Pulmonary artery endothelial cell (primary cell): ENCODE results near the gene MGMT. TPM values are rescaled to one million over a fixed set of nuclear protein-coding genes. Genes with fewer than 3 reads are reported as not detected.

Source experiments
- DNase-seq: peaks from one replicate; pipeline ENCODE4 v3.0.0-alpha.2; 2011; ENCODE audit warnings: low read depth, low spot score
- total RNA-seq: library from RNA; depleted of rRNA; stranded (reverse); fragments of >200 nt; gene quantifications from 2 replicates; pipeline ENCODE4 v1.2.3, GENCODE V29; 2014

The MGMT gene
- total RNA-seq, 1 donor from 2014 or later = 4.6 TPM

- DNase-seq = no peak
Measured at GRCh38 chr10:129494740-129495139, 27.7 kb downstream of the MGMT start.

- no peak for DNase-seq
Measured at GRCh38 chr10:129495256-129495655, 28.2 kb downstream of the MGMT start.

DNA sequence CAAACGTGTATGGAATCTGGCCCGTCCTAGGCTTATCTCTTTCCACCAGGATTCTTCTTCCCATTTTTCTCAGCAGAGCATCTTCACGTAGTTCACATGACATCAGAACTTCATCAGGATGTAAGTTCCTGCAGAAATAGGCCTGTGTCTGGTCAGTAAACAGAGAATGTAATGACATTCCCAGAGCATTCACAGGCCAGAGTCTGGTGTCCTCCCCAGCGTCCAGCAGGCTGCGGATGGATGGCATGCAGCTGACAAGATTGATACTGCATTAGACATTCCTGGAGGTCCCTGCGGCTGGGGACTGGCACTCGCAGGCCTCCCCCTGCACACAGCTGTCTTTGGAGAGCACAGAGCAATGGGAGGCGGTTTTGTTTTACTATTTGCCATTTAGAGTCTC lies 28.7 kb downstream of the MGMT start:
- no peak for DNase-seq

GRCh38 chr10:129497013-129497412 lies 30.0 kb downstream of the MGMT start:
- no peak for DNase-seq

DNA sequence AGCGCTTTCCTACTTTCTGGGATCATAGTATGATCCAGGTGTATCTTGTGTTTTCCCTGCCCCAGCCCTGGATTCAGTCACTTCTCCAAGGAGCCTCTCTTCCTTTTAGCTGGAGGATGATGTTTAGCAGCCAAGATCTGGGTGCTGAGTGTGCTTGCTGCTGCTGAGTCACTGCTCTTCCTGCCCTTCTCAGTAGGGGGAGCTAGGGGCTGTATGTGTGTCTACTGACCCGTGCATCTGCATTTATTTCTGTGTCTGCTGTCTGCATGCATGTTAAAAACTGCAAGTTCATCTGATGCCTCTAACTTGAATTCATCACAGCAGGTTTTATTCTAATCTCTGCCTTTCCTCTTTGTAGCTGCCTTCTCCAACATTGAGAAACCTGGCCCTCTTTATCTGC lies 31.6 kb downstream of the MGMT start:
- DNase-seq = no peak

- DNase-seq = no peak
Measured at GRCh38 chr10:129500617-129501339, 33.7 kb downstream of the MGMT start.

DNA sequence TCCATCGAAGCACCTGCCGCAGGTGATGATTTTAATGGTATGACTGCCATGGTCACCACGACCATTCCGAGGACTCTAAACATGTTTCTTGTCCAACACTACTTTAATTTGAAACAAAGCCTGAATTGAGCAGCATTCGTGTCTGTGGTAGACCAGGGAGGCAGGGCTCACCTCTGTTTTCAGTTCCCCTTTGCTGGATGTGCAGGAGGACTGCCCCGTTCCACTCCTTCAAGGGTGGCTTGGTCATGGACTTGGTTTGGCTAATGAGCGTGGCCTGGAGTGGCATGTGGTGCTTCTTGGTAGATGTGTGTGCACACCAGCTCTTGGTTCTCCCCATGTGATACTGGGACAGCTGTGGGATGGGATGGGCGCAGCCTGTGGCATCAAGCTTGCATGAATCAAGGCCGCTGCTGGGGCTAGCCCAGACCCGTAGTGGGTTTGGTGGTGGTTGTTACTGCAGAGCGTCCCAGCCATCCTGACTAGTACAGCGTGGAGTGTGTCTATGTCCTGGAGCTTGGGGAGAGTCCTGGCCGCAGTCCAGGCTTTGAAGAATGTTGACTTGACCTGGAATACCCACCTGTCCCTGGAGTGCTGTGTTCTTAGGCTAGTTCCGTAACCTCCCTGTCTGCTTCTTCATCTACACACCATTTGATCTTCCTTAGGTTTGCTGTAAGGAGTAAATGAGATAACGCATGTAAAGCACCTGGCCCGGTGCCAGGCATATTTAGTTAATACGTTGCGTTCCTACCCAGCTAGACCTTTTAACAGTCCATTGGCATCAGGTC lies 34.8 kb downstream of the MGMT start:
- DNase-seq = no peak

DNA sequence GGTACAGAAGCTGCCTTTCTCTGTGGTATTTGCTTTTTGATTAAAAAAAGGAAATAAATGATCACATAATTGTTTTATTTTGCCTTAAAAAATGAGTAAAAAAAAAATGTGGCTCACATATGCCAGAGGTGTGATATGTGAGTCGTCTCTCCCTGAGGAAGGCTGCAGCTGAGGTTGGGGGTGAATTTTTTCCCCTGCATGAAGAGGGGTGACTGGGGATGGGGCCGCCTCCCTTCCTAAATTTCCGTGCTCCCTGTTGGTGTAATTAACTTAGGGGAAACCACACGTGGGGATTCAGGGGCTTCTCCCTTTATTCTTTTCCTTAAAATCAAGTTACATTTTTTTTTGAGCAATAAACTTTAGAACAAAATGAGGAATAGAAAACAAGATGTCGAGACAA lies 35.4 kb downstream of the MGMT start:
- DNase-seq = no peak

DNA sequence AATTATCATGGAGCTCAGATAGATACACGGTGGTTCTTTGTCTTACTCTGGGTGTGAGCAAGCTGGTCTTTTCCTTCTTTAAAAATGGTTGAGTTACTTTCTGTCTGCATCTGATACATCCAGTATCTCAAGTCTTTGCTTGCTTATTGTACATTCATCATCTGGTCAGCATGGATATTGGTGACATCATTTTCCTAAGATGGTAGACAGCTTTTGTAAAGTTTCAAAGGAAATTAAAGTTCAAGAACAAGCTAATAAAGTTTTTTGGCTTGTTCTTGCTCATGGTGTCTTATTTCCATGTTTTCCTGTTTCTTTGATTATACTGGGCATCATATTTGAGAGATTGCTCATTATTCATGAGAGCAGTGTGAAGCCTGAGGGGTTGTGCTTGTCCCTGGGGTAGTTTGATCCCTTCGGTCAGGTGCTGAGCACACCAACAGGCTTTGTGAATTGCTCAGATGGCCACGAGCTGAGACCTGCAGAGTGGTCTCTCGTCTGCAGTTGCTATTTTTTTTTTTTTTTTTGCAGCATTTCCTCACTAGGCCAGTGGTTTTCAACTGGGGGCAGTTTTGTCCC lies 38.5 kb downstream of the MGMT start:
- DNase-seq = no peak

DNA sequence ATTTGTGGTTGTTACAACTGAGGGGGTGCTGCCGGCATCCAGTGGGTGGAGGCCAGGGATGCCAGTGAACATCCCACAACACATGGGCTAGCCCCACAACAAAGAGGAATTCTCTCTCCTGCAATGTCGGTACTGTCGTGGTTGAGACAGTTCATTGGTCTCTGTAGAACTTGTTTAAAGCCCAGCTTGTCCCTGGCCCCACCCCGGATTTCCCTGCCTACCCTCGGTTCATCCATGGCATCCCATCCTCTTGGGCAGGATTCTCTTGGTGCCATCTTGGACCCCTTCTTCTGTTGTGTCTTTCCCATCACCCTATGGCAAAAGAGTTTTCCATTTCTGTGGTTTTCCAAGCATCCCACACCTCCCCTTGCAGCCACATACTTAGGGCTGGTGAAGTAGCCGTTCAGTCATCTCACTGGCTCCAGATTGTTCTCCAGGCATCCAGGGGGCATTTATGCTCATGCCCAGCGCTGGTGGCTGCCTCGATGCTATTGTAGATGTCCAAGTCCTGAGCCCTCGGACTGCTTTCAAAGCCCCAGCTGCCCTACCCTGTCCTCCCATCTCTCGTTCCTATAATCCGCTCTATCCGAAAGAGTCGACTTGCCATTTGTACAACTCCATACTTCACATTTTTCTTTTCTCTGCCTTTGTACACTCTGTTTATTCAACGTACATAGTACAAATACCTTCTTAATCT lies 39.2 kb downstream of the MGMT start:
- no peak for DNase-seq

- DNase-seq = no peak
Measured at GRCh38 chr10:129507216-129507889, 40.3 kb downstream of the MGMT start.

DNA sequence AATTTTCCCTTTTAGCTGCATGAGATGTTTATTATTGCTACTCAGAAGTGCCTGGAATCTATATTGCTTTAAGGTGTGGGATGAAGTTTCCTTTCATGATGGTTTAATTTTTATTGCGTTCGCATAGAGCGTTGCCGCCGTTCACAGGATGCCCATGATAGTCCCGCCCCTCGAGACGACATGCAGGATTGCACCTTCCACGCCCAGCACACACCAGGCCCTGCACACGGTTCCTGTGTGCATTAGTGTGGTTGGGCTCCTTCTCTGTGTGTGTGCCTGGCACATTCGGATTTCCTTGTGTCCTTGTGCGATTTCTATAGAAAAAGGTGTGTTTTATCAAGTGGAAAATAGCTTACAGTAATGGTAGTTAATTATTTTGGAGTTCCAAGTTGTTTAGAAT lies 42.1 kb downstream of the MGMT start:
- DNase-seq = no peak

- DNase-seq = no peak
Measured at GRCh38 chr10:129509835-129510234, 42.8 kb downstream of the MGMT start.

GRCh38 chr10:129511086-129511485 lies 44.0 kb downstream of the MGMT start:
- no peak for DNase-seq

GRCh38 chr10:129511758-129512157 lies 44.7 kb downstream of the MGMT start:
- DNase-seq = no peak

- DNase-seq = no peak
Measured at GRCh38 chr10:129513312-129513711, 46.3 kb downstream of the MGMT start.

DNA sequence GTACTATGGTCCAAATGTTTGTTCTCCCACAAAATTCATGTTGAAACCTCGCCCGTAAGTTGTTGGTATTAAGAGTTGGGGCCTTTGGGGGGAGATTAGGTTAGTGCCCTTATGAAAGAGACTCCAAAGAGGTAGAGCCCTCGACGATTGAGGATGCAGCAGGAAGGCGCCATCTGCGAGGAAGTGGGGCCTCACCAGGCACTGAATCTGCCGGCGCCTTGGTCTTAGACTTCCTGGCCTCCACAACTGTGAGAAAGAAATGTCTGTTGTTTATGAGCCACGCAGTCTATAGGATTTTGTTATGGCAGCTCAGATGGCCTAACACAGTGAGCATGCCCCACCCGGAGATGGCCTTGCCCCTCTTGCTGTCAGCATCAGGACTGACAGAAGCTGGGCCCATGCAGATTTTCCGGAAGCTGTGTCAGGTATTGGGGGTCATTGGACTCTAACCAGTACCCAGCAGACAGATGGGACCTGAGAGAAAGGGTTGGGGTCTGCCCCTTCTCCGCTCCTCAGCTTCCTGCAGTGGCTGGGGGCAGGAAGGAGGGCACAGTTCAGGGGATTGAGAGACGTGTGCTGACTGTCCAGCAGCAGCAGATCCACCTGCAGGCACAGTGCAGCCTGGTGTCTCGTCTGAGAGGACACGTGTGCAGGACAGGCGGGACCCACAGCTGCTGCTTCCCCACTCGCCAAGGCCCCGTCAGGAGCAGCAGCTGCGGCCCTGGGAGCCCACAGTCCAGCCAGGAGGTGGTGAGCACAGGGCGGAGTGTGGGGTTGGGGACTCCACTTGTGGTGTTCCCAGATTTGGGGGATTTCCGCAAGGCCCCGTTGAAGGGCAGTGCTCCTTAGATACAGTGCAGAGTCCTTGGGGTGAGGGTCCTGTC lies 47.8 kb downstream of the MGMT start:
- DNase-seq = no peak

DNA sequence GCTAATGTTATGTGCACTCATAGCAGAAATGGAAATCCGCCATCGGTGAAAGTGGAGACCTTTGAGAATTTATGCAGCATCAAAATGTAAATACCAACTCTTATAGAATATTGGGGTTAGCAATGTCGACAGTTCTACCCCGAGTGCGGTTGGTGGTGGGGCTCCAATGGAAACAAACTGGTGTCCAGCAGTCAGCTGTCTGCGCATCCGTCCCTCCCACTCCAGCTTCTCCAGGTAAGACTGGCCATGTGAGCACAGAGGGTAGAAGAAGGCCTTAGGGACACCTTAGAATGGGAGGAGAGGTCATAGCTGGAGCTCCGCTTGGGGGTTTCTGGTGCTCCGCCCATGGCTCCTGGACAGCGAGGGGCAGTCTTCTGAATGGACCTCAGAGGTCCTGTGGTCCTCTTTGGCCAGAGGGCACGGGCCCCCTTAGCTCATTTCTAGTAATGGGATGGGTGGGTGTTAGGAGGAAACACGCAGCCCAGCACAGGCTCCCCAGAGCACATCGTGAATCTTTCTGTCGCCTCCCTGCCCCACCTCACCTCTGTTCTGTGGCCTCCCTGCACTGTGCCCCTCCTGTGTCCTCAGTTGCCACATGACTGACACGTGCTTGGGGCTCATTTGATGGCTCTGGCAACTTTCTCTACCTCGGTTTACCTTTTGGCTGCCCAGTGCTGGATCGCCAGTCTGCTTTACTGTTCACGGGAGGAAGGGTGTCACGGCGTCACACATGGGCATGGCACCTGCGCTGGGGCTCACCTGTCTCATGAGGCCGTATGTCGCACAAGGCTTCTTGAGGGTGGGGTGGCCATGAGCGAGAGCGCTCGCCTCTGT lies 50.0 kb downstream of the MGMT start:
- DNase-seq = no peak

DNA sequence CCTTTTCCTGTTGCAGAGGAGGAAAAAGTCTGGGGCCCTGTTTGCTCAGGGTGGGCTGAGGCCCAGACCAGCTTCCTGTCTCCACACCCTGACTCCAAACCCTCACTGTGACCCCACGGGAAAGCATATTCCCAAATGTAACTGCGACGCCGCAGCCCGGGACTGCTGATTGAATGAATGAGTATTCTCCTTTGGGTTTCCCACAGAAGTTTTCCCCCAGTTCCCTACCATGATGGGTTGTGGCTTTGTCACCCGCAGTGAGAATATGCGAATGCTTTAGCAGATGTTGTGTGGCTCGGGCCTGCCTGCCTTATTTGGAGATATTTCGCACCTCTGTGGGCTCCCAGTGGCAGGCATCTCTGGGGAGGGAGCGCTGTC lies 50.6 kb downstream of the MGMT start:
- no peak for DNase-seq

GRCh38 chr10:129518793-129519192 lies 51.8 kb downstream of the MGMT start:
- DNase-seq = no peak
